ENCODE data around the gene LRRC57.

The LRRC57 gene

DNA sequence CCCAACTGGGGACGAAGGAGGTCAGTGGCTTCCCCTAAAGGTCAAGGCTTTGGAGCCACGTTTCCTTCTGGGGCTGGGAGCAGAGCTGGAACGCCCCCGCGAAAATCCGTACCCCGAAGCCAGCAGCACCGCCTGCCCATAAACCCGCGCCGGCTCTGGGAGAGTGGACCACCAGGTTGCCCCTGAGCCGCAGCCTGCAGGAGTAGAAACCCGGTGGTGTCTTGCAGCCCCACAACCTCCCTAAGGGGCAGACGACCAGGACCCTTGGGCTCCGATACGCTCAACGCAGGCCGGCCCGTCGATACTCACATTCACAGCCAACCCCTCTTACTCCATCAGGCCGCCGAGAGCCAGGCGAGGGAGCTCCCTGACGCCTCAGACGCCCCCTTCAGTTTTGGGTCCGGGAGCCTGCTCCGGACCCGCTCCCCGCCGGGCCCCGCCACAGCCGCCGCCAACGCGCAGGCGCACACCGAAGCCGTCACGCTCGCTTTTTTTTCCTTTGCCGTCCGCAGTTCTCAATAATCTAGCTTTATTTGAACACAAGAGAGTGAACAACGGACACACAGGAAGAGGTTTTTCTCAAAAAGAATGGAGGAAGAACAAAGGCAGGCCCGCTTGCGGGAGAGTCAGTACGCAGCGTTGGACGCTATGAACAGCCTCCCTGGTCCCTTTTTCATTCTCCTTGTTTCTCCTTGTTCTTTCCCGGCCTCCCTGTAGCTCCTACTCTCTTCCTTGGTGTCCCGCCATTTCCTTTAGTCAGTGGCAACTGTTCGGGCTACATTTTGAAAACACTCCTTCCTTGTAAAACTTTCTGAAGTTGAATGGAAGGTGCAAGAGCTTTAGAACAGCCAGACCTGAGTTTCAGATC is 57.7 kb downstream of the LRRC57 start, which contains the start of gene ZNF106:
ZNF106 (minus strand) TSS at position 471 of the 868 bp plus-strand sequence. CDS start 18,852 bp downstream, outside the sequence.
- DNase-seq (ENCODE audit: low spot score) = peak; percentile 93

DNA sequence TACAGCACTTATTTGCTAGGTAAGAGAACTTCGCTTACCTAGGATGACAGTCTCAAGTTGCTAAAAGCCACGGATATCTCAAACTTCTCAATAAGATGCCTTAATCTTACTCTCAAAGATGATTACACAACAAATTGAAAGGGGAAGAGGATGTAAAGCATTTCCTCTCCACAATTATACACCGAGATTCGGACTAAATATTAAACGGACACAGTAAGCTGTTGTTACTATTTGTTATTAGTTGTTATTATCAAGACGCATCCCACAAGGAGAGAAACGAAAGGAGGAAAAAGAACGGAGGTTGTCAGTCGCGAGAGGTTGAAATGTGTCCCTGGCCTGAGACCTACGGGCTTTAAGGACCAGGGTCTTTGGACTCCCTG is 58.3 kb downstream of the LRRC57 start:
- DNase-seq (ENCODE audit: low spot score) = no peak

All from activated CD4-positive, alpha-beta T cell treated with anti-CD3 and anti-CD28 coated beads, Interleukin-2, Interleukin-4, amounts not matched to agents 100 ng/mL and 50 ng/mL, durations not matched to agents 16 hours and 8 hours (primary cell).